GM21576 (cell line): ENCODE data around the gene ASIC3.
"Not testable (repeated sequence)": the region's sequence is repeated elsewhere in the genome, so short reads cannot be mapped to it uniquely, and the experiment has no call there.

Experiments
- ATAC-seq: cut with Tn5 transposase; IDR thresholded peaks from one replicate; pipeline ENCODE4 v1.9.1; 2021; ENCODE audit warnings: mild to moderate bottlenecking, moderate library complexity; ENCODE audit not compliant: unreplicated experiment

The ASIC3 gene

DNA sequence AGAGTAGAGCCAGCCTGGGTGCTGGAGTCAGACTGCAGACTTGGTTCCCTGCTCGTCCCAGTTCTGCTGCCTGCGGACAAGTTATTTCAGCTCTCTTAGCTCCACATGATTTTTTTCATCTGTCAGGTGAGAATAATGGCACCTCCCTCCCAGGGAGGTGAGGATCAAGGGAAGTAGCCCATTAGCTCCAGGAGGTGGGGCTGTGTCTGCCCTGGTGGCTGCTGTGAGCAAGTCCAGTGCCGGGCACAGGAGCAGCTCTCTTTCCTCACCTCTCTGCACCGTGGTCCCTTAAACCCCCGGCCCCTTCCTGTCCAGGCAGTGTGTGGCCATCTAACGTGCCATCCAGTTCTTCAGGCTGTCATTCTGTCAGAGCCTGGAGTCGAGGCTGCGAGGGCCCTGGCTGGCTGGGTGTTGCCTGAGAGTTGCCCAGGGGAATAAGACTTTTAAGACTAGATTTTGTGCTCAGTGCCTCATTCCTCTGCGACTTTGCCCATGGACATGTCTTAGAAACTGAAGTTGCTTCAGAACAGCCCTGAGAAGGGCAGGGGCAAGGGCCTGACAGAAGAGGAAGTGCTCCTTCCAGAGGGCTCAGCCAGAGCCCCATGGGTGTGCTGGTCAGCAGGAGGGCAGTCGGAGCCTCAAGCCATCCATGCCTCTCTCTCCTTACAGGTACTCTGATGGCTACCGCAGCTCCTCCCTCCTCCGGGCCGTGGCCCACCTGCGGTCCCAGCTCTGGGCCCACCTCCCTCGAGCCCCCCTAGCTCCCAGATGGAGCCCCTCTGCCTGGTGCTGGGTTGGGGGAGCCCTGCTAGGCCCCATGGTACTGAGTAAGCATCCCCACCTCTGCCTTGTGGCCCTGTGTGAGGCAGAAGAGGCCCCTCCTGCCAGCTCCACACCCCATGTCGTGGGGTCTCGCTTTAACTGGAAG lies 15.1 kb upstream of the ASIC3 start:
- no peak for ATAC-seq

GRCh38 chr7:151033864-151034249 lies 14.5 kb upstream of the ASIC3 start:
- ATAC-seq, result no peak

DNA sequence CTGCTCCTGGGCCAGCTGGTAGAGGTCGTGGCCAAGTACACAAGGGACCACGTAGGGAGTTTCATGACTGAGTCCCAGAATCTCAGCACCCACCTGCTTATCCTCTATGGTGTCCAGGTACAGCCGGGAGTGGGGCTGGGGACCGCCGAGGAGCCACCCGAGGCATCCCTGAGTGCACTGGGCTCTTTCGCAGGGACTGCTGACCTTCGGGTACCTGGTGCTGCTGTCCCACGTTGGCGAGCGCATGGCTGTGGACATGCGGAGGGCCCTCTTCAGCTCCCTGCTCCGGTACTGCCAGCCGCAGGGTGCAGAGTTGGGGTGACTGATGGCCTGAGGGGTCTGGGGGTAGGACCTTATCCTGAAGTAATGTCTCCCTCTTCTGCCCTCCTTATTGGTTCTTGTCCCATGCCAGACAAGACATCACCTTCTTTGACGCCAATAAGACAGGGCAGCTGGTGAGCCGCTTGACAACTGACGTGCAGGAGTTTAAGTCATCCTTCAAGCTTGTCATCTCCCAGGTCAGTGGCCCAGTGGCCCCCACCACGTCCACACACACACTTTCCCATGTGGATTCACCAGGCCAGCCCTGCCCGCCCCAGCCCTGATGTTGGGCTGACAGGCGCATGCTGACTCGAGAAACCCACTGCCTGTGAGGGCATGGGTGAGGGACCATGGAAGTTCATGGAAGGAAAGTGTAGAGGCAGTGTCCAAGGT lies 13.9 kb upstream of the ASIC3 start:
- ATAC-seq, result no peak

- no peak for ATAC-seq
Observed at GRCh38 chr7:151035026-151035717, 13.2 kb upstream of the ASIC3 start.

GRCh38 chr7:151035902-151036301 lies 12.4 kb upstream of the ASIC3 start:
- no peak for ATAC-seq

GRCh38 chr7:151038951-151039849 lies 9.1 kb upstream of the ASIC3 start:
- ATAC-seq, result no peak

GRCh38 chr7:151039850-151040548 lies 8.3 kb upstream of the ASIC3 start:
- no peak for ATAC-seq

DNA sequence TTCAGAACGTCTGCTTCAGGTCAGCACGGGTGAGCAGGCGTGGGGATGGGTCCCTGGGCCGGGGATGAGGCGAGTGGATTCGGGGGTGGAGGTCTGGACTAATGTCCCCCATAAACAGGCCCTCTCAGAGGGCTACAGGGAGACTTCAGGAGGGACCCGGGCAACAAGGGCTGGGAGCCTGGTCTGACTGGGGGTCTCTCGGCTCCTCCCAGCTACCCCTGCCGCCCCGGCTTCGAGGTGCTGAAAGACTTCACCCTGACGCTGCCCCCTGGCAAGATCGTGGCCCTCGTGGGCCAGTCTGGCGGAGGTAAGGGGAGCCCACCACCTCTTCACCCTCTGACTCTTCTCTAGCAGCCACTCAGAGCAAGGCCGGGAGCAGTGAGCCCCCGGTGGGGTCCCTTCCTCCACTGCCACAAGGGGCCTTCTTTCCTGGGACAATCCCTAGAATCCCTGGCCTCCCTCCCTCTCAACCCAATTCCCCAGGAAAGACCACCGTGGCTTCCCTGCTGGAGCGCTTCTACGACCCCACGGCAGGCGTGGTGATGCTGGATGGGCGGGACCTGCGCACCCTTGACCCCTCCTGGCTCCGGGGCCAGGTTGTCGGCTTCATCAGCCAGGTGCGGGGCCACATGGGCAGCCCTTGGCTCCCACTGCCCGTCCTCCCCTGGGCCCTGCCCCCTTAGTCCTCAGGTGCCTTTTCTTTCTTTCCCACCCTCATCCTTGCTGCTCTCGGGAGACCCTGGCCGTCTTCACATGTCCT lies 7.5 kb upstream of the ASIC3 start:
- ATAC-seq, result no peak

DNA sequence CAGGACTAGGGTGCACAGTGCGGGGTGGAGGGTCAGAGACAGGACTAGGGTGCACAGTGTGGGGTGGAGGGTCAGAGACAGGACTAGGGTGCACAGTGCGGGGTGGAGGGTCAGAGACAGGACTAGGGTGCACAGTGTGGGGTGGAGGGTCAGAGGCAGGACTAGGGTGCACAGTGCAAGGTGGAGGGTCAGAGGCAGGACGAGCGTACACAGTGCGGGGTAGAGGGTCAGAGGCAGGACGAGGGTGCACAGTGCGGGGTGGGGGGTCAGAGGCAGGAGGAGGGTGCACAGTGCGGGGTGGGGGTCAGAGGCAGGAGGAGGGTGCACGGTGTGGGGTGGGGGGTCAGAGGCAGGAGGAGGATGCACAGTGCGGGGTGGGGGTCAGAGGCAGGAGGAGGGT lies 4.9 kb upstream of the ASIC3 start:
- ATAC-seq, result not testable (repeated sequence)

DNA sequence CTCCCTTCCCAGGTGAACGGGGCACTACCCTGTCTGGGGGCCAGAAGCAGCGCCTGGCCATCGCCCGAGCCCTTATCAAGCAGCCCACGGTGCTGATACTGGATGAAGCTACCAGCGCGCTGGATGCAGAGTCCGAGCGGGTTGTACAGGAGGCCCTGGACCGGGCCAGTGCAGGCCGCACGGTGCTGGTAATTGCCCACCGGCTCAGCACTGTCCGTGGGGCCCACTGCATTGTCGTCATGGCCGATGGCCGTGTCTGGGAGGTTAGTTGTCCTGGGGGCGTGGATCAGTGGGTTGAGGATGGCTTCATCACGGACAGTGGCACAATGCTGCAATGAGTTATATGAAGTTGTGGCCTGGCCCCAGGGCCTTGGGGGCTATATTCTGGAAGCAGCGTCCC lies 4.4 kb upstream of the ASIC3 start:
- ATAC-seq, result no peak

GRCh38 chr7:151045262-151045661 lies 3.1 kb upstream of the ASIC3 start:
- no peak for ATAC-seq

- no peak for ATAC-seq
Observed at GRCh38 chr7:151045967-151046366, 2.4 kb upstream of the ASIC3 start.

GRCh38 chr7:151046603-151047573 lies 1.4 kb upstream of the ASIC3 start:
- ATAC-seq, result no peak

DNA sequence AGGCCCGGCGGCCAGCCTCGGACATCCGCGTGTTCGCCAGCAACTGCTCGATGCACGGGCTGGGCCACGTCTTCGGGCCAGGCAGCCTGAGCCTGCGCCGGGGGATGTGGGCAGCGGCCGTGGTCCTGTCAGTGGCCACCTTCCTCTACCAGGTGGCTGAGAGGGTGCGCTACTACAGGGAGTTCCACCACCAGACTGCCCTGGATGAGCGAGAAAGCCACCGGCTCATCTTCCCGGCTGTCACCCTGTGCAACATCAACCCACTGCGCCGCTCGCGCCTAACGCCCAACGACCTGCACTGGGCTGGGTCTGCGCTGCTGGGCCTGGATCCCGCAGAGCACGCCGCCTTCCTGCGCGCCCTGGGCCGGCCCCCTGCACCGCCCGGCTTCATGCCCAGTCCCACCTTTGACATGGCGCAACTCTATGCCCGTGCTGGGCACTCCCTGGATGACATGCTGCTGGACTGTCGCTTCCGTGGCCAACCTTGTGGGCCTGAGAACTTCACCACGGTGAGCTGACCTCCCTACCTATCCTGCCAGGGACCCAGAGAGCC lies 656 bp downstream of the ASIC3 start:
- no peak for ATAC-seq

- ATAC-seq, result no peak
Observed at GRCh38 chr7:151051108-151051507, 2.8 kb downstream of the ASIC3 start.

GRCh38 chr7:151053096-151053495 lies 4.8 kb downstream of the ASIC3 start:
- no peak for ATAC-seq

DNA sequence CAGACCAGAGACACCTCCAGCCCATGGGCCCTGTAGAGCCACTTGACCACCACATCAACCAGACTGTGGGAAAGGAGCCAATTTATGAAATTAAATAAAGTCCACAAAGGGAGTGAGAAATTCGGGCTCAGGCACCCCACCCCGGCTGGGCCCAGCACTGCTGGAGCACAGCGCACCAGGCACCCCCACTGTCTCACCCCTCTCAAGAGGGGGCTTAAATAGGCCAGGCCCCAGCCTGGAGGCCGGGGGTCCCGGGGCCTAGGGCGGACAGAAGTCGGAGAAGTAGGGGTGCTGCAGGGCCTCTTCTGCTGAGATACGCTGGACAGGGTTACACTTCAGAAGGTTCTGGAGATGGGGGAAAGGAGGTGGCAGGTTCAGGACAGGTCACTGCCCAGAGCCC lies 5.4 kb downstream of the ASIC3 start:
- no peak for ATAC-seq

DNA sequence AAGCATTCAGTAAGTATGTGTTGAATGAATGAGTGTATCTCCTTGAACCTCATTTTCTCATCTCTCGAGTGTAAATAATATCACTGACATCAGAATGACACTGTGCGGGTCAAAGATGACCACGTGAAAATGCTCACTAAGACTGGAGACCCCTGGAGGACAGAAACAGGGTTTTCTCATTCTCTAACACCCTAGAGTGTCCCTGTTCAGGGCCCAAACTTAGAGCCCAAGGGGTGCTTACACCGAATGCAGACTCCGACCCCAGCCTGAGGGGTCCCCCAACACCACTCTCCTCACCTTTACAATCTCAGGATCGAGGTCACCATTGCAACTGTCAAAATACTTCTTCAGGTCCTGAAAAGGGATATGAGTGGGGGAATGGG lies 7.9 kb downstream of the ASIC3 start:
- no peak for ATAC-seq
